Measurements from ENCODE around the gene SCN11A. TPM values are rescaled to one million over a fixed set of nuclear protein-coding genes. Genes with fewer than 3 reads are reported as not detected.

SCN11A gene
- total RNA-seq, 1 experiment from 2014 or later: 0.05 TPM

DNA sequence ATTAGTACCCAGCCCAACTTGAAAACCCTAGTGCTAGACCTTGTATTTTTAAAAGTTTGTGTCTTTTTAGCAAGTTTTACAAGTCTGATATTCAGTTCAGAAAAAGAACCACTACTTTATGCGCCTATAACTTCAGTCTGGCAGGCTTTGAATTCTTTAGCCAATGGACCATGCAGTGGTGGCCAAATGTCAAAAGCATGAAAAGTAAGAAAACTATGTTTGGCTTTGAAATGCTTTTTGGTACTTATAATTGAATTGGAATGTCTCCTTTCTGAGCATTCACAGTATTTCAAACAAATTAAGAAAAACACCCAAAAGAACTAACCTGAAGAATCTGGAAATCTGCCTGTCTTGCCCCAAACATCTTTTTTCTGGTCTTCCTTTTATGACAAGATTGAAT lies 12.9 kb upstream of the SCN11A start (continued):
- TF ChIP-seq ZBTB33 (IDR thresholded peaks at IDR 0.05; ENCODE audit: extremely low read depth, insufficient replicate concordance, low read length) (no peak), SP1 (IDR thresholded peaks at IDR 0.05; ENCODE audit: low read depth) (no peak), JUND (IDR thresholded peaks at IDR 0.05) (no peak), SRF (IDR thresholded peaks at IDR 0.05; ENCODE audit: low read depth) (no peak)

- H3K9ac ChIP-seq (ENCODE audit: low read length): no peak overlapping the region
- POLR2A ChIA-PET: no interaction called here
- RAD21 ChIA-PET (ENCODE audit: low non-redundant PET in 1 of 2, low total read pairs in 2 of 2, uncharacterized antibody in 2 of 2, unreplicated experiment in 2 of 2): no interaction called here
- H3K4me2 ChIP-seq (ENCODE audit: low read length): no peak overlapping the region
- CTCF ChIA-PET: no interaction called here
- peaks cover 0 to 2% of the 10 kb centered on the region in 2 experiments; a peak in 1 of 4 replicates for H3K36me3 ChIP-seq (ENCODE audit: control insufficient read depth in 1 of 2, insufficient read depth in 2 of 2, low read length in 2 of 2)
- TF ChIP-seq EZH2 (IDR thresholded peaks at IDR 0.05) (no peak), YY1 (IDR thresholded peaks at IDR 0.05; ENCODE audit: extremely low read depth, insufficient replicate concordance, low read depth, low read length) (no peak), ZBTB33 (IDR thresholded peaks at IDR 0.05; ENCODE audit: extremely low read depth, insufficient replicate concordance, low read length) (no peak), EGR1 (IDR thresholded peaks at IDR 0.05; ENCODE audit: low read depth) (no peak), POLR2A (IDR thresholded peaks at IDR 0.05; ENCODE audit: borderline replicate concordance, extremely low read depth, insufficient read depth, insufficient read length) (no peak), JUND (IDR thresholded peaks at IDR 0.05) (no peak), RAD21 (IDR thresholded peaks at IDR 0.05; ENCODE audit: low read depth) (no peak), ZNF274 (IDR thresholded peaks at IDR 0.05; ENCODE audit: low read depth, low read length) (no peak), POLR2AphosphoS5 (IDR thresholded peaks at IDR 0.05; ENCODE audit: low read depth, low read length) (no peak)
- TF ChIP-seq, protein P1, sequence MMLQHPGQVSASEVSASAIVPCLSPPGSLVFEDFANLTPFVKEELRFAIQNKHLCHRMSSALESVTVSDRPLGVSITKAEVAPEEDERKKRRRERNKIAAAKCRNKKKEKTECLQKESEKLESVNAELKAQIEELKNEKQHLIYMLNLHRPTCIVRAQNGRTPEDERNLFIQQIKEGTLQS (IDR thresholded peaks at IDR 0.05): no peak
- no peaks in the 10 kb centered on the region for H3K9me3 ChIP-seq (ENCODE audit: control insufficient read depth in 1 of 2, insufficient read depth in 1 of 2, low read depth in 1 of 2, low read length in 2 of 2)
- H2AFZ ChIP-seq (ENCODE audit: low read depth, low read length, poor library complexity, severe bottlenecking): no peak overlapping the region
- no peak overlapping the region for H3K4me3 ChIP-seq (replicated peaks in 1 of 2; ENCODE audit: low read depth in 1 of 2, low read length in 2 of 2)
- H3K27me3 ChIP-seq (ENCODE audit: insufficient read depth, low read length): no peaks in the 10 kb centered on the region
- H3K4me1 ChIP-seq (ENCODE audit: control insufficient read depth in 1 of 2, insufficient read depth in 2 of 2, low read length in 2 of 2): no peaks in the 10 kb centered on the region
- no peaks in the 10 kb centered on the region for H3K9me2 ChIP-seq (ENCODE audit: insufficient read depth)
- H3K27ac ChIP-seq (ENCODE audit: low read depth, low read length): no peak overlapping the region
- DNase-seq (ENCODE audit: low read depth, low spot score) (no peak), ATAC-seq (no peak)
- BruUV-seq (replicated peaks): no TSS peak
- H3K79me2 ChIP-seq (ENCODE audit: insufficient read depth, low read length): peaks cover 8% of the 10 kb centered on the region
- no peaks in the 10 kb centered on the region for H4K20me1 ChIP-seq (ENCODE audit: insufficient read depth)
- intact Hi-C loops (cut with micrococcal nuclease): no loop called here
Measured at GRCh38 chr3:39063143-39063542, 11.4 kb upstream of the SCN11A start.
